SK-N-SH (cell line): ENCODE measurements around the gene TMEM63C. TPM values are rescaled to one million over a fixed set of nuclear protein-coding genes. Genes with fewer than 3 reads are reported as not detected.

Experiments used
- CTCF ChIA-PET: fragments of 300-600, 350-600 bp; formaldehyde crosslinking; extraction: SDS; loops from one replicate; lab custom pipeline; 2021; lab: Yijun Ruan, JAX
- POLR2A ChIA-PET: fragments of 350-600 bp; sonication (Branson Sonifier 250); formaldehyde crosslinking; extraction: SDS; loops from one replicate; lab custom pipeline; 2020; ENCODE audit warnings: antibody characterized with exemption, inconsistent platforms; lab: Yijun Ruan, JAX
- DNase-seq: peaks from one replicate; pipeline ENCODE4 v3.0.0; 2012
- H2AFZ ChIP-seq: fragments of 200-600 bp; sonication (generic); 2 replicates; pipeline ENCODE4 v1.8.1; 2016; ENCODE audit warnings: antibody characterized with exemption, mild to moderate bottlenecking, low read depth
- H3F3A ChIP-seq: fragments of 200-600 bp; sonication (generic); replicated peaks from 2 replicates; pipeline ENCODE3; 2016; ENCODE audit warnings: antibody characterized with exemption, mild to moderate bottlenecking; ENCODE audit not compliant: insufficient read depth
- H3K27ac ChIP-seq, 2 experiments: fragments of 200-500 bp in 1 of 2; fragments of 200-600 bp in 1 of 2; sonication (Bioruptor generic) in 1 of 2; sonication (generic), shearing (Covaris generic) in 1 of 2; 2 replicates each; pipeline versions ENCODE4 v1.5.1 to v1.6.1; 2014 to 2016; ENCODE audit warnings: low read depth in 2 of 2, inconsistent platforms in 1 of 2, low read length in 1 of 2, mild to moderate bottlenecking in 1 of 2, mixed read lengths in 1 of 2
- H3K27me3 ChIP-seq: fragments of 200-600 bp; sonication (generic), shearing (Covaris generic); 2 replicates; pipeline ENCODE4 v1.6.1; 2016; ENCODE audit warnings: mixed run types; ENCODE audit not compliant: insufficient read depth
- H3K36me3 ChIP-seq, 2 experiments: fragments of 200-500 bp in 1 of 2; fragments of 200-600 bp in 1 of 2; sonication (Bioruptor generic) in 1 of 2; sonication (generic) in 1 of 2; replicated peaks in 1 of 2; 2 replicates each; pipeline versions ENCODE3 to v1.5.1; 2014 to 2016; ENCODE audit warnings: low read length in 1 of 2, mild to moderate bottlenecking in 1 of 2; ENCODE audit not compliant: insufficient read depth in 2 of 2, control insufficient read depth in 1 of 2
- H3K4me1 ChIP-seq, 2 experiments: fragments of 200-500 bp in 1 of 2; fragments of 200-600 bp in 1 of 2; sonication (Bioruptor generic) in 1 of 2; sonication (generic), shearing (Covaris generic) in 1 of 2; 2 replicates each; pipeline versions ENCODE4 v1.5.1 to v1.6.1; 2014 to 2016; ENCODE audit warnings: low read depth in 1 of 2, low read length in 1 of 2, mixed run types in 1 of 2; ENCODE audit not compliant: insufficient read depth in 2 of 2, control insufficient read depth in 1 of 2
- H3K4me2 ChIP-seq: fragments of 200-600 bp; sonication (generic), shearing (Covaris generic); 2 replicates; pipeline ENCODE4 v1.6.1; 2017; ENCODE audit warnings: mixed run types
- H3K4me3 ChIP-seq, 2 experiments: fragments of 200-500 bp in 1 of 2; fragments of 200-600 bp in 1 of 2; sonication (Bioruptor generic) in 1 of 2; sonication (generic), shearing (Covaris generic) in 1 of 2; 2 replicates each; pipeline versions ENCODE4 v1.5.1 to v1.8.1; 2014 to 2016; ENCODE audit warnings: low read depth in 2 of 2, inconsistent platforms in 1 of 2, low read length in 1 of 2, mild to moderate bottlenecking in 1 of 2, mixed read lengths in 1 of 2, moderate library complexity in 1 of 2
- H3K79me2 ChIP-seq: fragments of 200-600 bp; sonication (generic); 2 replicates; pipeline ENCODE4 v1.8.1; 2017; ENCODE audit warnings: mild to moderate bottlenecking; ENCODE audit not compliant: insufficient read depth
- H3K9ac ChIP-seq: fragments of 200-600 bp; sonication (generic); 2 replicates; pipeline ENCODE4 v1.6.1; 2017; ENCODE audit warnings: mixed run types
- H3K9me2 ChIP-seq: fragments of 200-600 bp; sonication (generic); 2 replicates; pipeline ENCODE4 v1.6.1; 2017; ENCODE audit warnings: mixed run types
- H3K9me3 ChIP-seq: fragments of 200-600 bp; sonication (generic); 2 replicates; pipeline ENCODE4 v1.6.1; 2017; ENCODE audit warnings: mixed run types, mild to moderate bottlenecking, moderate library complexity
- H4K20me1 ChIP-seq: fragments of 200-600 bp; sonication (generic); 2 replicates; pipeline ENCODE4 v1.6.1; 2017; ENCODE audit warnings: mild to moderate bottlenecking, mixed run types; ENCODE audit not compliant: insufficient read depth
- CTCF ChIP-seq: fragments of 200-600 bp; sonication (generic); IDR thresholded peaks from 2 replicates; pipeline ENCODE4 v1.6.1; 2017; ENCODE audit warnings: antibody characterized with exemption, mild to moderate bottlenecking, moderate library complexity
- FOSL2 ChIP-seq: IDR thresholded peaks from 2 replicates; pipeline ENCODE4 v1.4.0; 2012; ENCODE audit warnings: low read depth, mild to moderate bottlenecking, moderate library complexity, borderline replicate concordance
- GABPA ChIP-seq: IDR thresholded peaks from 2 replicates; pipeline ENCODE4 v1.4.0; 2012; ENCODE audit warnings: low read depth, mild to moderate bottlenecking
- MEF2A ChIP-seq: IDR thresholded peaks from 2 replicates; pipeline ENCODE4 v1.4.0; 2012; ENCODE audit warnings: low read depth, borderline replicate concordance
- MXI1 ChIP-seq: IDR thresholded peaks from 2 replicates; pipeline ENCODE4 v1.6.1; 2012; ENCODE audit warnings: mild to moderate bottlenecking, low read depth, low read length, improper control_type of control experiment
- NRF1 ChIP-seq: IDR thresholded peaks from 2 replicates; pipeline ENCODE4 v1.6.1; 2012; ENCODE audit warnings: low read depth, mild to moderate bottlenecking, low read length
- POLR2AphosphoS5 ChIP-seq: IDR thresholded peaks from 2 replicates; pipeline ENCODE4 v1.6.1; 2012; ENCODE audit warnings: low read depth, low read length
- RAD21 ChIP-seq: IDR thresholded peaks from 2 replicates; pipeline ENCODE4 v1.6.1; 2012; ENCODE audit warnings: mild to moderate bottlenecking, low read length
- SMC3 ChIP-seq: IDR thresholded peaks from 2 replicates; pipeline ENCODE4 v1.6.1; 2012; ENCODE audit warnings: low read depth, low read length, improper control_type of control experiment
- USF1 ChIP-seq: IDR thresholded peaks from 2 replicates; pipeline ENCODE4 v1.4.0; 2012; ENCODE audit warnings: low read depth, borderline replicate concordance
- USF2 ChIP-seq: fragments of 150-350 bp; IDR thresholded peaks from 2 replicates; pipeline ENCODE4 v1.6.1; 2017; ENCODE audit warnings: antibody characterized with exemption, low read length, low read depth, borderline replicate concordance
- YY1 ChIP-seq: IDR thresholded peaks from 2 replicates; pipeline ENCODE4 v1.4.0; 2012; ENCODE audit warnings: low read depth, mild to moderate bottlenecking
- WGBS: methylation state at CpG from one replicate; pipeline ENCODE4 v1.1.6; 2017; ENCODE audit warnings: low lambda C conversion rate; 5-methylcytosine and 5-hydroxymethylcytosine counted together
- polyA plus RNA-seq, 3 experiments: library from polyadenylated mRNA; depleted of rRNA; stranded (reverse); fragments of >200 nt; gene quantifications; 2 replicates each; pipeline ENCODE4 v1.2.3, GENCODE V29; 2012

Gene TMEM63C
- polyA plus RNA-seq, 1 of the 3 experiments (the other 2 are of a cell fraction), result 0.25 TPM

DNA sequence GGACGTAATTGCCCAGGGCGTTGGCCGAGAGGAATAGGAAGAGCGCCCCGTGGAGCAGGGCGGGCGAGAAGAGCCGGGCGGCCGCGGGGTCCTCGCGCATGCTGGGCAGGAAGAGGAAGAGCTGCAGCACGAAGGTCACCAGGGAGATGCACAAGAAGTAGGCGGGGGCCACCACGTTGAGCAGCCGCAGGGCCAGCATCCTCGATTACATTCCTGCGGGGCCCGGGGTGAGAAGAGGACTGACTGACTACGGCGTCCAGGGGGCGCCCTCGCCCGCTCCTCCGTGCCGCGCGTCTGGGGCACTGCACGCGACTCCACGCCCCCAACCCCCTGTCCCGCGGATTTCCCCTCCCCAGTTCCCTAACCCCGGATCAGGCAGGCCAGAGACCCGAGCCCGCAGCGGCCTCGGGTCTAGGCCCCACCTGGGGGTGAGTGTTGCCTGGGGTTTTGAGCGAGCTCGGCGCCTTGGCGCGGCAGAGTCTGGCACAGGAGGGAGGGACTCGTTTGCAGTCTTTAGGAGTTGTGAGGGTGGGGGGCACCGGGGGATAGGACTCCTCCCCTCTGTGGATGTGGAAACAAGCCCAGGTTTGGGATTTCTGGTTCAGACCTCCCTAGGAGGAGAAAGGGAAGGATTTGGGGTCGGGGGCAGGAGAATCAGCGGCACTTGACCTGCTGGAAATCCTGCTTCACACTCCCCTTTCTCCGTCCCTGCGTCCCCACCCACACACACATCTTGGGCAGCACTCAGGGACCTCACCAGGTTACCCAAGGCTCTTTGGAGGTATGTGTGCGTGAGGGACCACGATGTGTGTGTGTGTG, 41.8 kb upstream of the TMEM63C start:
- H3K9ac ChIP-seq, result no peak overlapping the region
- peaks cover 0 to 29% of the 10 kb centered on the region in 2 experiments; a peak in 3 of 4 replicates for H3K4me1 ChIP-seq
- H3K9me3 ChIP-seq, result no peaks in the 10 kb centered on the region
- H3F3A ChIP-seq, result no peaks in the 10 kb centered on the region
- peak overlapping the region; percentile 95 for H3K4me2 ChIP-seq
- H3K79me2 ChIP-seq, result no peaks in the 10 kb centered on the region
- ChIA-PET POLR2A (no interaction called here), CTCF (interaction anchor here (0.6 to 11.6 kb wide), 29 partner anchors 7 to 267 kb away, joined by 3 to 129 read pairs (median 4); partner anchors contain the start of genes GSTZ1 and POMT2)
- WGBS, result 23% methylated on average over 52 of the region's 52 CpGs
- H3K9me2 ChIP-seq, result no peaks in the 10 kb centered on the region
- H3K27ac ChIP-seq, result no peak overlapping the region
- no peaks in the 10 kb centered on the region for H3K36me3 ChIP-seq
- H4K20me1 ChIP-seq, result no peaks in the 10 kb centered on the region
- peak overlapping the region; percentile 50 to 62; a peak in 3 of 4 replicates for H3K4me3 ChIP-seq
- DNase-seq, result peak; percentile 90
- H2AFZ ChIP-seq, result 0 out of 2 replicates have a peak overlapping the region, but pooled peaks have one; percentile 6
- peak; percentile 26; the same call in 1 of the 2 replicates for TF ChIP-seq MXI1
- no peak for TF ChIP-seq NRF1
- TF ChIP-seq RAD21, result peak; percentile 54
- TF ChIP-seq YY1, result no peak
- TF ChIP-seq MEF2A, result no peak
- no peak for TF ChIP-seq FOSL2
- TF ChIP-seq GABPA, result no peak
- peak; percentile 63 for TF ChIP-seq CTCF
- TF ChIP-seq POLR2AphosphoS5, result no peak
- peak; percentile 45; the same call in 1 of the 2 replicates for TF ChIP-seq SMC3
- TF ChIP-seq USF2, result no peak
- no peak for TF ChIP-seq USF1
- peaks cover 40% of the 10 kb centered on the region for H3K27me3 ChIP-seq
